Activated naive CD4-positive, alpha-beta T cell (primary cell): ENCODE measurements around the gene GLB1L2.

Source experiments
- DNase-seq, 4 experiments: peaks; one replicate each; lab custom pipeline; 2025; lab: John Stamatoyannopoulos, UW

The GLB1L2 gene

DNA sequence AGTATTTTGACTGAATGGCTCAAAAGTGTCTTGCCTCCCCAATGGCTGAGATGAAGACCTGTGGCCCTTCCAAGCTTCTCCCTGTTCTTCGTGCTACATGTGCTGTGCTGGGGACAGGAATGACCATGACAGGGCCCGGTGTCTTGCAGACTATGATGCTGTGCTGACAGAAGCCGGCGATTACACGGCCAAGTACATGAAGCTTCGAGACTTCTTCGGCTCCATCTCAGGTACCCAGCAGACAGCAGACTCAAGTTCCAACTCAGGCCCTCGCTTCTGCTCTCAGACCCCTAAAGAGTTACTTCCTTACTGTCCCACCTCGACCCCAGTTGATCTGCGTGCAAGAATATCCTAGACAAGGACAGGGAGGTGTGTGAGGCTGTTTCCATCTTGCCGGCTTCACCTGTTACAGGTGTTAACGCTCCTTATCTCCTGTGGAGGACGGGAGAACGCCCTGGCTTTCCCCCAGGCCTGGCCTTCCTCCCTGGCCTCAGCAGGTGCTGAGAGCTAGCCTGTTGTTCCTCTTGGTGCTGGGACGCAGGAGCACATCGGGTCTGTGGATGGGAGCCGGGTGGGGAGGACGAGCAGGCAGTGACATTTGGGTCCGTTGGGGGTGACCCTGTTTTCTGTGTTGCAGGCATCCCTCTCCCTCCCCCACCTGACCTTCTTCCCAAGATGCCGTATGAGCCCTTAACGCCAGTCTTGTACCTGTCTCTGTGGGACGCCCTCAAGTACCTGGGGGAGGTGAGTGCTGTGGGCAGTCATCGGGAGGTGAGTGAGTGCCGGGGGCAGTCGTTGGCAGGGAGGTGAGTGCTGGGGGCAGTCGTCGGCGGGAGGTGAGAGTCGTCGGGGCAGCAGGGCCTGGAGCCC, 38.1 kb downstream of the GLB1L2 start:
- no peak for DNase-seq

GRCh38 chr11:134370526-134371435, 39.0 kb downstream of the GLB1L2 start:
- DNase-seq = no peak

GRCh38 chr11:134371436-134372185, 39.8 kb downstream of the GLB1L2 start:
- no peak for DNase-seq

DNA sequence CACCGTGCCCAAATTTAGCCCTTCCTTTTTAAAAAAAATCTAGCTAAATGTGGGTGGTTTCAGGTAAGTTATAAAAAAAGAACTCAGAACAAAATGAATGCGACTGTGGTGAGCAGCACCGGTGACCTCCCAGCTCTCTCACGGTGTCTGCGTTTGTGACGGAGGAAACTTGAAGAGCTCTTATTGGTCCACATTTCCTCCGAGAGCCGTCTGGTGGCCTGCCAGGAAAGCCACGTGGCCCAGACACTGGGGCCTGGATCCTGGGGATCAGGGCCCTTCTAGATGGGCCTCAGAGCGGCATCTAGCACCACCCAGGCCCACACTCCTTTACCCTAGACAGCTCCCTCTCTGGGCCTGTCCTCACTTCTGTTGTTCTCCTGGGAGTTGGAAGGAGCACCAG, 40.7 kb downstream of the GLB1L2 start:
- DNase-seq = no peak

GRCh38 chr11:134372961-134373360, 41.2 kb downstream of the GLB1L2 start:
- DNase-seq = no peak

GRCh38 chr11:134373591-134374052, 41.8 kb downstream of the GLB1L2 start:
- DNase-seq = no peak

DNA sequence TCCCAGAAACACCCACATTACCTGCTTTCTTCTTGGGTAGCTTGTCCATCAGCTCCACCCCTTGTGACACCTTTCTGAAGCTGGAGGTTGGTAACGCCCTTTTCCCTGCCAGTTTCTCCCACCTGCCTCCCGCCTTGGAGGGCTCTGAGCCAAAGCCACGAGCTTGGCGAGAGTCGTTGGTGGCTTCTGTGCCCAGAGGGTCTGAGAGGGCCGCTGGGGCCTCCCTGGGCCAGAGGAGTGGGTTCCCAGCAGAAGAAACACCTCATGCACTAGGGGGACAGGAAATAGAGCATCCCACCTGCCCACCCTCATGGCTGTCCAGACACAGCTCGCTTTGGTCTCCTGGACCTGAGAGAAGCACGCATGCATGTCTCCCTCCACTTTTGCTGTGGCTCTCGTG, 42.4 kb downstream of the GLB1L2 start:
- no peak for DNase-seq

DNA sequence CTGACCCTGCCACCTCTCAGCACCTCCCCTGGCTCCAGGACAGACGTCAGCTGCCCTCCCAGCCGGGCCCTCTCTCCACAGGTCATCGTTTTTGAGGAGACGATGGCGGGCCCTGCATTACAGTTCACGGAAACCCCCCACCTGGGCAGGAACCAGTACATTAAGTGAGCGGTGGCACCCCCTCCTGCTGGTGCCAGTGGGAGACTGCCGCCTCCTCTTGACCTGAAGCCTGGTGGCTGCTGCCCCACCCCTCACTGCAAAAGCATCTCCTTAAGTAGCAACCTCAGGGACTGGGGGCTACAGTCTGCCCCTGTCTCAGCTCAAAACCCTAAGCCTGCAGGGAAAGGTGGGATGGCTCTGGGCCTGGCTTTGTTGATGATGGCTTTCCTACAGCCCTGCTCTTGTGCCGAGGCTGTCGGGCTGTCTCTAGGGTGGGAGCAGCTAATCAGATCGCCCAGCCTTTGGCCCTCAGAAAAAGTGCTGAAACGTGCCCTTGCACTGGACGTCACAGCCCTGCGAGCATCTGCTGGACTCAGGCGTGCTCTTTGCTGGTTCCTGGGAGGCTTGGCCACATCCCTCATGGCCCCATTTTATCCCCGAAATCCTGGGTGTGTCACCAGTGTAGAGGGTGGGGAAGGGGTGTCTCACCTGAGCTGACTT, 43.2 kb downstream of the GLB1L2 start:
- DNase-seq = no peak

DNA sequence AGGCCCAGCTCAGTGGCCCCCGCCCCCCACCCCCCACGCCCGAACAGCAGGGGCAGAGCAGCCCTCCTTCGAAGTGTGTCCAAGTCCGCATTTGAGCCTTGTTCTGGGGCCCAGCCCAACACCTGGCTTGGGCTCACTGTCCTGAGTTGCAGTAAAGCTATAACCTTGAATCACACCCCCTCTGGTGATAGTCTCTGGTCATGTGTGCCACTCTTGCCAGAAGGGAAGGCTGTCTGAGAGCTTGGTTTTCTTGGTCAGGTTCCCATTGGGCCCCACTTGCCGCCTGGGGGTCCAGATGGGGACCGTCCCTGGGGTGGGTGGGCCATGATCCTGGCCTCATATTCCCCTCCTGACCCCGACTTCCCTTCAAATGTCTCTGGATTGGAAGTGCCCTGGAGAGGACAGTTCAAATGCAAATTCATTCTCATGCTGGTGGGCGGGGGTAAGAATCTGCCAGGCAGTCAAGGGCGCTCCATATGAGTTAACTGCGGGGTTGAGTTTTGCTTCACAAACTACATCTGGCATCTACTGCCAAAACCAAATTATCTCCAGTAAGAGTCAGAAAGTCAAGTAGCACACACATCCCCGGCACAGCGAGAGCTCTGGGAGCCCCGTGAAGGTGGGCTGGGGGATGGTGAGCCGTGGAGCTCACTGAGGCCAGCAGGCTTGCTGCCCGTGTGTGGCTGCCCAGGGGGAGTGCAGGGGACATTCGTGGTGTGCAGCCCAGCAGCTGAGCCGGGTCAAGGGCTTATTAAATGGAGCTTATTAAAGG, 44.5 kb downstream of the GLB1L2 start:
- DNase-seq = no peak

- DNase-seq = no peak
These were observed 46.1 kb downstream of the GLB1L2 start for GRCh38 chr11:134377876-134378275.

- DNase-seq = no peak
These were observed 47.5 kb downstream of the GLB1L2 start for GRCh38 chr11:134379241-134379640.

DNA sequence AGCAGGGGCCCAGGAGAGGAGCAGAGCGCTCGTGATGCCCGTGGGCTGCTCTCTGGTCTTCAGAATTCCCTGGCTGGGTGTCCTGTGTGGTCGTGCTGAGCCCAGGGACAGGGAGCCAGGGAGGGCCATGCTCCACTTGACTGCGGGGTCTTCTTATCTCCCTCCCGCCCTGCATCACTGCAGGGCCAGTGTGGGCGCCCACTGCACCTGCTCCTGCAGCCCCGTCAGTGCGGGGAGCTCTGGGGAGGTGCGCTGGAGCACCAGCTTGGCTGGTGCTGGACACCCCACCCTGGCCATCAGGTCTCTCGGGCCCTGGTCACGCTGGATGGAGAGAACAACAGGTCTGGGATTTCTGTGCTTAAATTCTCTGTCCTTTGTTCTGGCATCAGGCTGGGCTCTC, 48.4 kb downstream of the GLB1L2 start:
- DNase-seq = no peak

GRCh38 chr11:134380785-134381184, 49.0 kb downstream of the GLB1L2 start:
- no peak for DNase-seq

DNA sequence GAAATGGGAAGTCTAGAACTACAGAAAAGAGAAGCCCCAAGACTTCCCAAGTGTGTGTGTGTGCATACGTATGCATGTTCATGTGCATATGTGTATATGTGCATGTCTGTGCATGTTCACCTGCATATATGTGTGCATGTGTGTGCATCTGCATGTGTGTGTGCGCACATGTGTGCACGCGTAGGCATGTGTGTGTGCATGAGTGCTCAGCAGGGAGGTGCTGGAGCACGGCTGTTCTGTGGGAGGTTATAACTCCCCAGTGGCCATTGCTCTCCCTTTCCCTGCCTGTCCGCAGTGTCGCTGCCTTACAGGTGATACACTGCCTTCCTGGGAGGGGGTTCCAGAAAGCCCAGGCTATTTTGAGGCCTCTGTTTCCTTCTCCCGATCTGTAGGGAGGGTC, 50.5 kb downstream of the GLB1L2 start:
- DNase-seq = no peak

DNA sequence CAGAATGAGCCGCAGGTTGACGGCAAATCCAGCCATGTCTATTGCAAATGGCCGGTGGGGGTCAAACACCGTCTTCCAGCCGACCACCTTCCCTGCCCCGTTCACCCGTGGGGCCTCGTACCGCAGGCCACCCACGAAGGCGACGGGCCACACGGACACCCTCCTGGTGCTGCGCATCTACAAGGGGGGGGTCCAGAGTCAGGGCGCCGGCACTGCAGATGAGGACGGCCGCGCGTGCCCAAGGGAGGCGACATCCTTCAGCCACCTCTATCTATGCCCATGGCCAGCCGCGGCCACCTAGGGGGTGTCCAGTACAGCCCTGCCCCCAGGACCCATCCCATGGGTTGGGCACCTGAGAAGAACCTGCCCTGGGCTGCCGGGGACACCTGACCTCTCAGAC, 51.0 kb downstream of the GLB1L2 start:
- no peak for DNase-seq

DNA sequence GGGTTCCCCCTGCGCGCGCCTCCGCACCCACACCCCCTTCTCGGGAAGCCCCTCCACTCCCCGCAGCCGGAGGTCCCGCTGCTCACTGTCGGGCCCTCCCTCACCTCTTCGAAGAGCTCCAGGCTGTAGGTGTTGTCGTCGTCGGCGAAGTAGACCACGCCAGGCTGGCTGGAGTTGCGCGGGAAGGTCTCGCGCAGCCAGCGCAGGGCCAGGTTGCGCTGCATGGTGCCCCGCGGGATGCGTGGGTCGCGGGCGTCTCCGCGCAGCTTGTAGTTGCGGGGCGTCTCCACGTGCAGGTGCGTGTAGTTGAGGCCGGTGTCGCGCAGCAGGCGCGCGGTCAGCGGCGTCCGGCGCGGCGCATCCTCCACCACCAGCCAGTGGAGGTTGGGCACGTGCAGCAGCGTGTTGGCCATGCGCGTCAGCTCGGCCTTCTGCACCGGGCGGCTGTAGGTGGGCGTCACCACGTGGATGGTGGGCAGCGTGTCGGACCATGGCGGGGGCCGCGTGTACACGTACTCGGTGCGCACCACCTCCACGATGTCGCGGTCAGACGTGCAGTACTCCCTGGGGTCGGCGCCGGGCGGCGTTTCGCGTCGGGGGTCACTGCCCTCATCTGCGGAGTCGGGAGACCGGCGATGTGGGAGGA, 51.9 kb downstream of the GLB1L2 start:
- DNase-seq = no peak

- no peak for DNase-seq
These were observed 52.6 kb downstream of the GLB1L2 start for GRCh38 chr11:134384406-134384805.

- DNase-seq = no peak
These were observed 53.4 kb downstream of the GLB1L2 start for GRCh38 chr11:134385171-134385570.

DNA sequence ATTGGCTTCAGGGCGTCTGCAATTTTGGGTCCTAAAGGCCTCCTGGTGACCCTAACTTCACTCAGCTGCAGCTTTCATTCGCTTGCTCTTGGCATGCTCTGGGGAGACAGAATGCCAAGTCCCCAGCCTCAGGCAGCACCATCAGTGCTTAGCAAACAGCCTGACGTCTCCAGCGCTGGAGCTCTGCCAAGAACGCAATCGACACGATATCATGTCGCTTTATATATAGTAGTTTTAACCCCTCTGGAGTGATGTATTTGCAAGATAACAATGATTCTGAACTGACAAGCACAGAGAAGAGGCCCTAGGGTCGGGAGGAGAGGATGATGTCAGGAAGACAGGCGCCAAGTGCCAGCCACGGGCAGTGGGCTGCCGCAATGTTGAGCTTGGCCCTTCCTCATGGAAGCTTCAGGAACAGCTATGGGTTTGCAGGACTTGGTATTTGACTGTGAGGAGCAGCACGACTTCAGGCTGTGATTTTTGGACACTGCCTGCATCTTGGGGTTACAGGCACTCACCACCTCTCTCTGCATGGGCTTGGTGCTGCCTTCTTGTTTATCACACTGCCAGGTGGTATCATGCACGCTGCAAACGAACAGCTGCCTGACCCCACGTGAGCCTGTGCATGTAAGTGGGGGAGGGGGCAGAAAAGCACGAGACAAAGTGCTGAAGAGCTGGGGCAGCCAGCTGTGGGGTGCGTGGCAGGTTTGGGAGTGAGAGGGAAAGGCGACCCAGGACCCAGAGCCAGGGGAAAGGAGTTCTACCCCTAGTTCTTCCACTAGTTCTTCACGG, 54.2 kb downstream of the GLB1L2 start:
- no peak for DNase-seq

- DNase-seq = no peak
These were observed 55.2 kb downstream of the GLB1L2 start for GRCh38 chr11:134386945-134387344.
